GM23338 (cell line): Measurements from ENCODE around the gene WSB2. TPM values are rescaled to one million over a fixed set of nuclear protein-coding genes. Genes with fewer than 3 reads are reported as not detected.

Experiments used
- ATAC-seq: fragments of 200-7000 bp; cut with Tn5 transposase; 3 replicates; pipeline ENCODE4 v1.9.1; 2020
- DNase-seq: peaks from one replicate; pipeline ENCODE4 v3.0.0-alpha.2; 2015; ENCODE audit warnings: low spot score
- H2AFZ ChIP-seq: fragments of 200-600 bp; sonication (generic); 2 replicates; pipeline ENCODE4 v1.8.0; 2016; ENCODE audit warnings: antibody characterized with exemption, mild to moderate bottlenecking, moderate library complexity
- H3F3A ChIP-seq: fragments of 200-600 bp; sonication (generic); replicated peaks from 2 replicates; pipeline ENCODE4 v1.8.0; 2017; ENCODE audit warnings: antibody characterized with exemption, mixed run types, low read depth
- H3K27ac ChIP-seq: fragments of 200-600 bp; sonication (generic); 2 replicates; pipeline ENCODE4 v1.6.1; 2016; ENCODE audit warnings: low read depth
- H3K27me3 ChIP-seq: fragments of 200-600 bp; sonication (generic); 2 replicates; pipeline ENCODE4 v1.8.0; 2016; ENCODE audit warnings: mild to moderate bottlenecking, mixed run types, moderate library complexity; ENCODE audit not compliant: insufficient read depth
- H3K36me3 ChIP-seq: fragments of 200-600 bp; sonication (generic); 2 replicates; pipeline ENCODE4 v1.8.0; 2016; ENCODE audit warnings: mild to moderate bottlenecking; ENCODE audit not compliant: insufficient read depth
- H3K4me1 ChIP-seq: fragments of 200-600 bp; sonication (generic); 2 replicates; pipeline ENCODE4 v1.8.0; 2016; ENCODE audit warnings: mild to moderate bottlenecking, moderate library complexity; ENCODE audit not compliant: insufficient read depth
- H3K4me2 ChIP-seq: fragments of 200-600 bp; sonication (generic); 2 replicates; pipeline ENCODE4 v1.7.1; 2017; ENCODE audit warnings: mixed run types
- H3K4me3 ChIP-seq: fragments of 200-600 bp; sonication (generic); 2 replicates; pipeline ENCODE4 v1.6.1; 2016; ENCODE audit warnings: mixed run types
- H3K79me2 ChIP-seq: fragments of 200-600 bp; sonication (generic); replicated peaks from 2 replicates; pipeline ENCODE4 v1.8.0; 2017; ENCODE audit warnings: mild to moderate bottlenecking; ENCODE audit not compliant: insufficient read depth
- H3K9me2 ChIP-seq: fragments of 200-600 bp; sonication (generic); 2 replicates; pipeline ENCODE4 v1.8.0; 2017; ENCODE audit not compliant: insufficient read depth
- H4K20me1 ChIP-seq: fragments of 200-600 bp; sonication (generic); replicated peaks from 2 replicates; pipeline ENCODE4 v1.8.0; 2017; ENCODE audit warnings: mild to moderate bottlenecking; ENCODE audit not compliant: insufficient read depth
- H3K27ac Mint-ChIP-seq: 2 replicates; pipeline ENCODE4 v1.8.0; 2020; ENCODE audit warnings: inconsistent platforms, mild to moderate bottlenecking, moderate library complexity, mixed read lengths
- H3K27me3 Mint-ChIP-seq: 3 replicates; pipeline ENCODE4 v1.8.0; 2022; ENCODE audit warnings: low read depth, mild to moderate bottlenecking, moderate library complexity, mixed read lengths, inconsistent platforms; ENCODE audit not compliant: insufficient read depth, poor library complexity
- H3K36me3 Mint-ChIP-seq: 3 replicates; pipeline ENCODE4 v1.8.0; 2021; ENCODE audit warnings: low read depth, mild to moderate bottlenecking, inconsistent platforms, moderate library complexity, mixed read lengths
- H3K4me1 Mint-ChIP-seq: 3 replicates; pipeline ENCODE4 v1.8.0; 2020; ENCODE audit warnings: mild to moderate bottlenecking, inconsistent platforms, mixed read lengths
- H3K4me3 Mint-ChIP-seq: 3 replicates; pipeline ENCODE4 v1.8.0; 2021; ENCODE audit warnings: moderate library complexity, mild to moderate bottlenecking, inconsistent platforms, mixed read lengths
- H3K9me3 Mint-ChIP-seq: 3 replicates; pipeline ENCODE4 v1.8.0; 2020; ENCODE audit warnings: moderate library complexity, mild to moderate bottlenecking, inconsistent platforms, mixed read lengths
- CREB1 ChIP-seq: fragments of 250-450 bp; sonication (Bioruptor Pico); IDR thresholded peaks from 2 replicates; pipeline ENCODE4 v1.5.0; 2020; ENCODE audit warnings: low read depth, mild to moderate bottlenecking, moderate library complexity
- CTCF ChIP-seq, 2 experiments: fragments of 200-600 bp in 1 of 2; sonication (generic) in 1 of 2; conservative IDR thresholded peaks; 2 replicates each; pipeline versions ENCODE4 v1.5.1 to v1.6.1; 2016 to 2017; ENCODE audit warnings: antibody characterized with exemption in 2 of 2, low read depth in 2 of 2, mild to moderate bottlenecking in 2 of 2, moderate library complexity in 1 of 2
- ETS1 ChIP-seq: IDR thresholded peaks from 2 replicates; pipeline ENCODE4 v1.6.1; 2016; ENCODE audit warnings: antibody characterized with exemption
- EZH2 ChIP-seq: fragments of 200-600 bp; sonication (generic); IDR thresholded peaks from one replicate; pipeline ENCODE4 v1.8.0; 2017; ENCODE audit warnings: antibody characterized with exemption, mild to moderate bottlenecking, low read depth; ENCODE audit not compliant: unreplicated experiment
- EZH2phosphoT487 ChIP-seq: fragments of 200-600 bp; sonication (generic); IDR thresholded peaks from one replicate; pipeline ENCODE4 v1.8.1; 2018; ENCODE audit warnings: antibody characterized with exemption; ENCODE audit not compliant: unreplicated experiment
- JUNB ChIP-seq: IDR thresholded peaks from one replicate; pipeline ENCODE4 v1.6.1; 2016; ENCODE audit warnings: antibody characterized with exemption; ENCODE audit not compliant: unreplicated experiment
- POLR2AphosphoS5 ChIP-seq: IDR thresholded peaks from 2 replicates; pipeline ENCODE4 v1.6.1; 2016; ENCODE audit warnings: antibody characterized with exemption, low read depth
- REST ChIP-seq: IDR thresholded peaks from one replicate; pipeline ENCODE4 v1.6.1; 2018; ENCODE audit warnings: antibody characterized with exemption; ENCODE audit not compliant: unreplicated experiment
- STAT1 ChIP-seq: IDR thresholded peaks from one replicate; pipeline ENCODE4 v1.6.1; 2016; ENCODE audit warnings: antibody characterized with exemption; ENCODE audit not compliant: unreplicated experiment
- ZNF114 ChIP-seq: fragments of 250-450 bp; sonication (Bioruptor Pico); IDR thresholded peaks from 2 replicates; pipeline ENCODE4 v1.5.0; 2020; ENCODE audit warnings: mild to moderate bottlenecking, moderate library complexity
- ZNF462 ChIP-seq: fragments of 250-450 bp; sonication (Bioruptor Pico); IDR thresholded peaks from 2 replicates; pipeline ENCODE4 v1.5.0; 2020; ENCODE audit warnings: mild to moderate bottlenecking, moderate library complexity
- polyA plus RNA-seq: library from polyadenylated mRNA; unstranded; fragments of >200 nt; fragmentation: Nextera tagmentation; extraction: Ambion mirVana; gene quantifications from 2 replicates; pipeline ENCODE4 v1.2.1, GENCODE V29; 2016
- total RNA-seq: library from RNA; depleted of rRNA; stranded (reverse); fragments of >200 nt; shearing (Covaris generic); gene quantifications from 2 replicates; pipeline ENCODE4 v1.2.3, GENCODE V29; 2014

WSB2 gene
- total and polyA plus RNA-seq, 2 experiments from 2014 or later: 36.6 to 60.8 TPM

- H3K27ac Mint-ChIP-seq: no peak overlapping the region
- H3K36me3 Mint-ChIP-seq: peaks cover 88% of the 10 kb centered on the region
- peaks cover 7% of the 10 kb centered on the region; the same call in 2 of the 3 replicates for H3K4me1 Mint-ChIP-seq
These were observed 37.6 kb downstream of the WSB2 start for GRCh38 chr12:118023301-118023860.

More at GRCh38 chr12:118023301-118023860, 37.6 kb downstream of the WSB2 start:
- TF ChIP-seq ETS1 (no peak), ZNF114 (CRISPR knock-in tag) (no peak), JUNB (no peak), STAT1 (no peak), CREB1 (CRISPR knock-in tag) (no peak), ZNF462 (CRISPR knock-in tag) (no peak), POLR2AphosphoS5 (no peak), EZH2phosphoT487 (no peak), EZH2 (no peak), CTCF (conservative IDR thresholded peaks at IDR 0.05; ENCODE audit: low read depth in 2 of 2) (no peak), REST (no peak)
- no peaks in the 10 kb centered on the region; the same call in 1 of the 2 replicates for H4K20me1 ChIP-seq
- H3K9me2 ChIP-seq: no peaks in the 10 kb centered on the region
- H3K27ac ChIP-seq: no peak overlapping the region
- H2AFZ ChIP-seq: no peak overlapping the region
- ATAC-seq (no peak), DNase-seq (no peak)
- 0 out of 2 replicates have a peak, but pooled peaks cover 5% of the 10 kb centered on the region for H3F3A ChIP-seq
- Mint-ChIP-seq H3K9me3 (no peaks in the 10 kb centered on the region), H3K27me3 (peaks cover 14% of the 10 kb centered on the region), H3K4me3 (no peak overlapping the region)
- H3K36me3 ChIP-seq: peaks cover 46% of the 10 kb centered on the region
- H3K27me3 ChIP-seq: no peaks in the 10 kb centered on the region
- no peak overlapping the region for H3K4me2 ChIP-seq
- H3K4me3 ChIP-seq: no peak overlapping the region
- no peaks in the 10 kb centered on the region for H3K4me1 ChIP-seq
- peaks cover 12% of the 10 kb centered on the region for H3K79me2 ChIP-seq
